Endothelial cell of umbilical vein (primary cell): ENCODE measurements around the gene ACAD10. TPM values are rescaled to one million over a fixed set of nuclear protein-coding genes. Genes with fewer than 3 reads are reported as not detected.

Source experiments
- BruUV-seq: library from RNA; stranded (reverse); fragments of 400-500 nt; replicated peaks from 2 replicates; lab custom pipeline; 2021; lab: Mats Ljungman, UMichigan
- CTCF ChIA-PET: fragments of 300-600, 350-600 bp; sonication (Branson Sonifier 250); formaldehyde crosslinking; loops from one replicate; lab custom pipeline; 2021; ENCODE audit warnings: antibody characterized with exemption, inconsistent platforms; lab: Charles Lee
- POLR2A ChIA-PET: fragments of 300-600, 350-600 bp; sonication (Branson Sonifier 250); formaldehyde crosslinking; loops from one replicate; lab custom pipeline; 2021; ENCODE audit warnings: antibody characterized with exemption, inconsistent platforms; lab: Charles Lee
- DNase-seq: peaks from one replicate; pipeline ENCODE4 v3.0.0-alpha.2; 2011; ENCODE audit warnings: low read depth, low spot score
- FAIRE-seq: peaks from 2 replicates; lab custom pipeline; 2011; peaks lifted over from hg19 to GRCh38; lab: Jason Lieb, UNC
- H2AFZ ChIP-seq: 2 replicates; pipeline ENCODE4 v1.6.0; 2012; ENCODE audit warnings: low read depth, low read length, control low read depth, inconsistent platforms
- H3K27ac ChIP-seq: 2 replicates; pipeline ENCODE4 v1.5.1; 2011; ENCODE audit warnings: low read depth, mild to moderate bottlenecking, control low read depth, low read length, moderate library complexity; ENCODE audit not compliant: insufficient read depth
- H3K27me3 ChIP-seq, 2 experiments: 2 replicates each; pipeline versions ENCODE4 v1.6.0 to v1.6.1; 2011; ENCODE audit warnings: low read length in 2 of 2, mixed read lengths in 1 of 2; ENCODE audit not compliant: control insufficient read depth in 2 of 2, insufficient read depth in 2 of 2
- H3K36me3 ChIP-seq, 2 experiments: 2 replicates in 1 of 2; 3 replicates in 1 of 2; pipeline ENCODE4 v1.5.1; 2011; ENCODE audit warnings: low read length in 2 of 2, mild to moderate bottlenecking in 1 of 2, moderate library complexity in 1 of 2; ENCODE audit not compliant: control insufficient read depth in 2 of 2, insufficient read depth in 2 of 2; ENCODE audit errors: extremely low read depth in 1 of 2
- H3K4me1 ChIP-seq: 3 replicates; pipeline ENCODE4 v1.5.1; 2011; ENCODE audit warnings: mild to moderate bottlenecking, low read length; ENCODE audit not compliant: control insufficient read depth, insufficient read depth; ENCODE audit errors: extremely low read depth
- H3K4me2 ChIP-seq: 2 replicates; pipeline ENCODE4 v1.6.1; 2011; ENCODE audit warnings: low read length, control low read depth, mixed read lengths; ENCODE audit not compliant: insufficient read depth
- H3K4me3 ChIP-seq, 3 experiments: fragments of 200-600 bp in 1 of 3; sonication (generic), shearing (Covaris generic) in 1 of 3; replicated peaks in 1 of 3; 2 replicates each; pipeline ENCODE4 v1.5.1; 2011 to 2016; ENCODE audit warnings: control low read depth in 3 of 3, low read length in 3 of 3, mild to moderate bottlenecking in 2 of 3, inconsistent platforms in 1 of 3, low read depth in 1 of 3, moderate library complexity in 1 of 3; ENCODE audit not compliant: insufficient read depth in 1 of 3
- H3K79me2 ChIP-seq: 2 replicates; pipeline ENCODE4 v1.6.0; 2012; ENCODE audit warnings: low read length, inconsistent platforms; ENCODE audit not compliant: control insufficient read depth, insufficient read depth
- H3K9ac ChIP-seq: replicated peaks from 2 replicates; pipeline ENCODE3; 2011; ENCODE audit warnings: low read length, control low read depth; ENCODE audit not compliant: insufficient read depth; ENCODE audit errors: extremely low read depth
- H3K9me1 ChIP-seq: replicated peaks from 3 replicates; pipeline ENCODE4 v1.6.0; 2011; ENCODE audit warnings: mild to moderate bottlenecking, low read length; ENCODE audit not compliant: control insufficient read depth, insufficient read depth; ENCODE audit errors: extremely low read depth
- H3K9me3 ChIP-seq: replicated peaks from 2 replicates; pipeline ENCODE4 v1.5.1; 2012; ENCODE audit warnings: low read length, inconsistent platforms; ENCODE audit not compliant: control insufficient read depth, insufficient read depth
- H4K20me1 ChIP-seq: replicated peaks from 2 replicates; pipeline ENCODE3; 2011; ENCODE audit warnings: mild to moderate bottlenecking, low read length; ENCODE audit not compliant: control insufficient read depth, insufficient read depth; ENCODE audit errors: extremely low read depth
- EZH2 ChIP-seq: IDR thresholded peaks from 2 replicates; pipeline ENCODE4 v1.6.1; 2012; ENCODE audit warnings: borderline replicate concordance, low read depth, mild to moderate bottlenecking, moderate library complexity, low read length, inconsistent platforms; ENCODE audit not compliant: severe bottlenecking
- FOS ChIP-seq: IDR thresholded peaks from 2 replicates; pipeline ENCODE4 v1.6.1; 2011; ENCODE audit warnings: mild to moderate bottlenecking, low read length, moderate library complexity, borderline replicate concordance; ENCODE audit not compliant: insufficient read depth
- GATA2 ChIP-seq: IDR thresholded peaks from 2 replicates; pipeline ENCODE4 v1.7.0; 2011; ENCODE audit warnings: low read depth, mild to moderate bottlenecking, moderate library complexity, mixed read lengths, low read length; ENCODE audit not compliant: insufficient read length, insufficient read depth
- JUN ChIP-seq: IDR thresholded peaks from 2 replicates; pipeline ENCODE4 v1.6.1; 2011; ENCODE audit warnings: borderline replicate concordance, low read depth; ENCODE audit not compliant: insufficient read length, insufficient read depth
- MYC ChIP-seq: IDR thresholded peaks from one replicate; pipeline ENCODE4 v1.6.1; 2011; ENCODE audit warnings: mild to moderate bottlenecking, low read depth, low read length
- POLR2A ChIP-seq: IDR thresholded peaks from 2 replicates; pipeline ENCODE4 v1.6.1; 2012; ENCODE audit warnings: low read depth, mild to moderate bottlenecking, control low read depth, low read length
- POLR2AphosphoS5 ChIP-seq: IDR thresholded peaks from 2 replicates; pipeline ENCODE4 v1.6.1; 2012; ENCODE audit warnings: low read depth, mild to moderate bottlenecking, control low read depth, low read length, moderate library complexity; ENCODE audit not compliant: insufficient read depth
- dilution Hi-C: fragments of 300-500 bp; cut with MboI; formaldehyde crosslinking; loops from one replicate; pipeline ENCODE4 v1.15.0; 2019; ENCODE audit warnings: low sequenced_read_pairs; ENCODE audit not compliant: extremely low pct_ligation_motif_present
- intact Hi-C: fragments of 100-400 bp; cut with micrococcal nuclease; formaldehyde crosslinking; loops from one replicate; pipeline ENCODE4 v1.10.0; 2022
- polyA plus RNA-seq, 4 experiments: library from polyadenylated mRNA; depleted of rRNA in 3 of 4; stranded (reverse) in 3 of 4; unstranded in 1 of 4; fragments of >200 nt; gene quantifications; 2 replicates each; pipeline versions ENCODE4 v1.2.1 to v1.2.3, GENCODE V29; 2011 to 2012; ENCODE audit warnings: missing spikeins in 1 of 4
- total RNA-seq: library from RNA; stranded (reverse); gene quantifications from 2 replicates; pipeline ENCODE4 v1.2.3, GENCODE V29; 2021
- TF ChIP-seq, protein P1 (sequence below), 2 donors: IDR thresholded peaks; 1 replicate in 1 of 2; 2 replicates in 1 of 2; pipeline ENCODE4 v1.5.1; 2011; ENCODE audit warnings: low read length in 2 of 2, mild to moderate bottlenecking in 2 of 2, moderate library complexity in 2 of 2, control low read depth in 1 of 2, inconsistent platforms in 1 of 2, low read depth in 1 of 2; ENCODE audit not compliant: insufficient read depth in 1 of 2; ENCODE audit errors: extremely low read depth in 1 of 2
- TF ChIP-seq, protein P2 (sequence below): IDR thresholded peaks from 2 replicates; pipeline ENCODE4 v1.6.1; 2011; ENCODE audit not compliant: insufficient read depth, insufficient read length

Gene ACAD10
- total and polyA plus RNA-seq, 2 donors (not counting 3 experiments of a cell fraction or from before 2014, with no cell fraction given): 15.2 to 16.3 TPM

DNA sequence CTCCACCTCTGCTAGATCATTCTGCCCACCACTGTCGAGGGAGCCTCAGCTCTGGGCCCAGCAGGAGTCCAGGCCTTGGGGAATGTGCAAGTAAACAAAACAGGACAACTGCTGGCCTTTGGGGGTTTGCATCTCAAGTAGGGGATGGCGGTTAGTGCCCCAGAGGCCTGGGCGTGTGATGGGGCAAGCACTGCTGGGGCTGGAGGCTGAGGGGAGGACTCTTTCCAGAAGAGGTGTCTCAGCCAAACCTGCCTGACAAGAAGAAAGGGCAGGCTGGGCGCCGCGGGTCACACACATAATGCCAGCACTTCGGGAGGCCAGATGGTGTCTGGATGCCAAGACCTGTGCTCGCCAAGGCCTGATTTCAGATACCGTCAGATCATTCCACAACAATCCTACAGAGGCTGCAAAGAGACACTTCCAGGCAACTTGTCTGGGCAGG, 72.3 kb downstream of the ACAD10 start:
- no peak overlapping the region for H3K4me2 ChIP-seq
- POLR2A ChIA-PET: no interaction called here
- TF ChIP-seq GATA2 (no peak), JUN (no peak), EZH2 (no peak), FOS (no peak), POLR2A (no peak), MYC (no peak), POLR2AphosphoS5 (no peak)
- TF ChIP-seq, protein P1, sequence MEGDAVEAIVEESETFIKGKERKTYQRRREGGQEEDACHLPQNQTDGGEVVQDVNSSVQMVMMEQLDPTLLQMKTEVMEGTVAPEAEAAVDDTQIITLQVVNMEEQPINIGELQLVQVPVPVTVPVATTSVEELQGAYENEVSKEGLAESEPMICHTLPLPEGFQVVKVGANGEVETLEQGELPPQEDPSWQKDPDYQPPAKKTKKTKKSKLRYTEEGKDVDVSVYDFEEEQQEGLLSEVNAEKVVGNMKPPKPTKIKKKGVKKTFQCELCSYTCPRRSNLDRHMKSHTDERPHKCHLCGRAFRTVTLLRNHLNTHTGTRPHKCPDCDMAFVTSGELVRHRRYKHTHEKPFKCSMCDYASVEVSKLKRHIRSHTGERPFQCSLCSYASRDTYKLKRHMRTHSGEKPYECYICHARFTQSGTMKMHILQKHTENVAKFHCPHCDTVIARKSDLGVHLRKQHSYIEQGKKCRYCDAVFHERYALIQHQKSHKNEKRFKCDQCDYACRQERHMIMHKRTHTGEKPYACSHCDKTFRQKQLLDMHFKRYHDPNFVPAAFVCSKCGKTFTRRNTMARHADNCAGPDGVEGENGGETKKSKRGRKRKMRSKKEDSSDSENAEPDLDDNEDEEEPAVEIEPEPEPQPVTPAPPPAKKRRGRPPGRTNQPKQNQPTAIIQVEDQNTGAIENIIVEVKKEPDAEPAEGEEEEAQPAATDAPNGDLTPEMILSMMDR (IDR thresholded peaks at IDR 0.05; ENCODE audit: extremely low read depth in 1 of 2, insufficient read depth in 1 of 2, low read depth in 1 of 2, low read length in 2 of 2): no peak
- TF ChIP-seq, protein P2, sequence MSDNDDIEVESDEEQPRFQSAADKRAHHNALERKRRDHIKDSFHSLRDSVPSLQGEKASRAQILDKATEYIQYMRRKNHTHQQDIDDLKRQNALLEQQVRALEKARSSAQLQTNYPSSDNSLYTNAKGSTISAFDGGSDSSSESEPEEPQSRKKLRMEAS: no peak
- FAIRE-seq (no peak), DNase-seq (no peak)
- no peaks in the 10 kb centered on the region for H4K20me1 ChIP-seq
- no peaks in the 10 kb centered on the region for H3K4me1 ChIP-seq
- H3K27ac ChIP-seq: no peak overlapping the region
- CTCF ChIA-PET: interaction anchor here (7.2 kb wide), 1 partner anchor 56 kb away, joined by 262 read pairs; no protein-coding TSS in a partner anchor
- H3K27me3 ChIP-seq: peaks cover 0 to 3% of the 10 kb centered on the region in 2 experiments
- BruUV-seq: no TSS peak
- no peak overlapping the region for H3K9ac ChIP-seq
- no peaks in the 10 kb centered on the region for H3K79me2 ChIP-seq
- dilution Hi-C loops: no loop called here
- H3K4me3 ChIP-seq: no peak overlapping the region
- intact Hi-C loops: no loop called here
- peaks cover 0 to 4% of the 10 kb centered on the region in 2 experiments for H3K36me3 ChIP-seq
- no peak overlapping the region for H2AFZ ChIP-seq
- H3K9me1 ChIP-seq: no peaks in the 10 kb centered on the region
- H3K9me3 ChIP-seq: no peaks in the 10 kb centered on the region
